G401.6 (cell line): ENCODE measurements around the gene LRRC2.

Experiments used
- FAIRE-seq: peaks from 2 replicates; lab custom pipeline; 2012; peaks lifted over from hg19 to GRCh38; lab: Jason Lieb, UNC

Gene LRRC2

GRCh38 chr3:46477756-46478155, 88.3 kb downstream of the LRRC2 start:
- FAIRE-seq = no peak

GRCh38 chr3:46477145-46477544, 89.0 kb downstream of the LRRC2 start:
- FAIRE-seq = no peak

- no peak for FAIRE-seq
These were observed 93.4 kb downstream of the LRRC2 start for GRCh38 chr3:46472736-46473135.

GRCh38 chr3:46471371-46471914, 94.7 kb downstream of the LRRC2 start:
- FAIRE-seq = no peak

- no peak for FAIRE-seq
These were observed 95.3 kb downstream of the LRRC2 start for GRCh38 chr3:46470831-46471230.

GRCh38 chr3:46469680-46470357, 96.3 kb downstream of the LRRC2 start:
- no peak for FAIRE-seq

GRCh38 chr3:46468753-46469600, 97.1 kb downstream of the LRRC2 start:
- no peak for FAIRE-seq

GRCh38 chr3:46467562-46467961, 98.5 kb downstream of the LRRC2 start:
- FAIRE-seq = no peak

- no peak for FAIRE-seq
These were observed 99.2 kb downstream of the LRRC2 start for GRCh38 chr3:46466871-46467403.

- no peak for FAIRE-seq
These were observed 99.8 kb downstream of the LRRC2 start for GRCh38 chr3:46466273-46466672.
